ENCODE results near the gene KHDRBS2. TPM values are rescaled to one million over a fixed set of nuclear protein-coding genes. Genes with fewer than 3 reads are reported as not detected.

The KHDRBS2 gene
- total RNA-seq, 1 donor from 2014 or later: 14.0 TPM

- Histone ChIP-seq H3K4me3 (no peak overlapping the region), H3K27me3 (no peaks in the 10 kb centered on the region), H3K79me2 (ENCODE audit: low read depth) (no peaks in the 10 kb centered on the region), H3K4me1 (no peaks in the 10 kb centered on the region), H3K36me3 (no peaks in the 10 kb centered on the region), H3K4me2 (no peak overlapping the region), H3K27ac (no peak overlapping the region), H3F3A (ENCODE audit: low read depth) (peaks cover 10% of the 10 kb centered on the region), H4K20me1 (ENCODE audit: low read depth) (no peaks in the 10 kb centered on the region), H3K9ac (no peak overlapping the region), H2AFZ (replicated peaks) (no peak overlapping the region), H3K9me3 (ENCODE audit: low read depth) (no peaks in the 10 kb centered on the region)
- Mint-ChIP-seq H3K4me1 (peaks cover 4% of the 10 kb centered on the region), H3K27me3 (ENCODE audit: insufficient read depth, low read depth) (no peaks in the 10 kb centered on the region), H3K9me3 (no peaks in the 10 kb centered on the region), H3K27ac (no peak overlapping the region), H3K36me3 (no peaks in the 10 kb centered on the region), H3K4me3 (no peak overlapping the region)
- DNase-seq (ENCODE audit: low spot score): no peak
- no peak for TF ChIP-seq CTCF (IDR thresholded peaks at IDR 0.05)
- no peak for TF ChIP-seq EZH2 (IDR thresholded peaks at IDR 0.05)
- no peak for TF ChIP-seq EZH2phosphoT487 (IDR thresholded peaks at IDR 0.05)
Observed at GRCh38 chr6:61949971-61950370, 336.1 kb downstream of the KHDRBS2 start.

- Mint-ChIP-seq H3K4me3 (no peak overlapping the region), H3K4me1 (peaks cover 4% of the 10 kb centered on the region), H3K36me3 (no peaks in the 10 kb centered on the region), H3K27me3 (ENCODE audit: insufficient read depth, low read depth) (no peaks in the 10 kb centered on the region), H3K9me3 (no peaks in the 10 kb centered on the region), H3K27ac (no peak overlapping the region)
- no peaks in the 10 kb centered on the region for H4K20me1 ChIP-seq (ENCODE audit: low read depth)
- H3K4me2 ChIP-seq: no peak overlapping the region
- no peak for DNase-seq (ENCODE audit: low spot score)
- no peak overlapping the region for H3K4me3 ChIP-seq
- H3K4me1 ChIP-seq: no peaks in the 10 kb centered on the region
- no peaks in the 10 kb centered on the region for H3K36me3 ChIP-seq
- no peak overlapping the region for H2AFZ ChIP-seq (replicated peaks)
- no peaks in the 10 kb centered on the region for H3K27me3 ChIP-seq
- no peak overlapping the region for H3K27ac ChIP-seq
- no peak overlapping the region for H3K9ac ChIP-seq
- H3K9me3 ChIP-seq (ENCODE audit: low read depth): no peaks in the 10 kb centered on the region
- TF ChIP-seq EZH2 (IDR thresholded peaks at IDR 0.05) (no peak), EZH2phosphoT487 (IDR thresholded peaks at IDR 0.05) (no peak), CTCF (IDR thresholded peaks at IDR 0.05) (no peak)
- H3K79me2 ChIP-seq (ENCODE audit: low read depth): no peaks in the 10 kb centered on the region
- peaks cover 5% of the 10 kb centered on the region for H3F3A ChIP-seq (ENCODE audit: low read depth)
Observed at GRCh38 chr6:61949161-61949560, 336.9 kb downstream of the KHDRBS2 start.

GRCh38 chr6:61947311-61947947, 338.6 kb downstream of the KHDRBS2 start:
- H3K79me2 ChIP-seq (ENCODE audit: low read depth): no peaks in the 10 kb centered on the region
- no peaks in the 10 kb centered on the region for H3F3A ChIP-seq (ENCODE audit: low read depth)
- H3K27ac ChIP-seq: no peak overlapping the region
- no peaks in the 10 kb centered on the region for H3K27me3 ChIP-seq
- no peaks in the 10 kb centered on the region for H4K20me1 ChIP-seq (ENCODE audit: low read depth)
- Mint-ChIP-seq H3K27ac (no peak overlapping the region), H3K9me3 (no peaks in the 10 kb centered on the region), H3K4me3 (no peak overlapping the region), H3K36me3 (no peaks in the 10 kb centered on the region), H3K4me1 (no peaks in the 10 kb centered on the region), H3K27me3 (ENCODE audit: insufficient read depth, low read depth) (no peaks in the 10 kb centered on the region)
- no peak for TF ChIP-seq EZH2phosphoT487 (IDR thresholded peaks at IDR 0.05)
- TF ChIP-seq EZH2 (IDR thresholded peaks at IDR 0.05): no peak
- TF ChIP-seq CTCF (IDR thresholded peaks at IDR 0.05): no peak
- DNase-seq (ENCODE audit: low spot score): no peak
- no peaks in the 10 kb centered on the region for H3K36me3 ChIP-seq
- H3K9me3 ChIP-seq (ENCODE audit: low read depth): no peaks in the 10 kb centered on the region
- H3K4me2 ChIP-seq: no peak overlapping the region
- no peak overlapping the region for H3K9ac ChIP-seq
- H3K4me1 ChIP-seq: no peaks in the 10 kb centered on the region
- no peak overlapping the region for H3K4me3 ChIP-seq
- no peak overlapping the region for H2AFZ ChIP-seq (replicated peaks)

Data from neural progenitor cell (in vitro differentiated cells).